ENCODE data around the gene ZNF284.
A peak's percentile ranks its signal among the peaks of the same experiment; 100 is the strongest.

Gene ZNF284

DNA sequence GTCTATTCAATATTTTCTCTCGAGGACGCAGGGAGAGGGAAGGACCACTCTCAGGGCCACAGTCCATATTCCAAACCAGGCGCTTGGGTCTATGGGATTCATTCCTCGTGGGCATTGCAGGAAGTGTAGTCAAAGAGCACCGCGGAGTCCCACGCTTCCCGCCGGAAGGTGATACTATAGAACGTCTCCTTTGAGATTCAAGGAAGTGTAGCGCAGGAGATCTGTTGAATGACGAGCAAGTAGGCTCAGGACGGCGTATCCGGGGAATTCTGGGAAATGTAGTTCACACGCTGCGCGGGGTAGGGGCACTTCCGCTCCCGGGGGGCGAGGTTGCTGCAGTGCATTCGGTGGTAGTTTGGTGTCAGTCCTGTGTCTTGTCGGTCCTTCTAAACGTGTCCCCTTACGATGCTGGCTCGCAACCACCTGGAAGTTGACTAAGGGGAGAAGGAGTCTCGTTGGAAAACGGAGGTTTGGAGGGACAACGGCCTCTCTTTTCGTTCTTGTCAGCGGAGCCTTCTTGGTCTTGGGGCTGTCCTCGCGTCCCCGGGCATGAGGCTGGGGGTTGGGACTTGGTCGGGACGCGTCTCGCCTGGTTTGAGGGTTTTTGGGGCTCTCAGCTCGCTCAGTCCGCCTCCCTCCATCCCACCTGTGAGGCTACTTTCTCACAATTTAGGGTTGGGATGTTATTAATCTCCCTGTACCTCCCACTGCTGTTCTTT, at the start of gene ZNF284:
Gene ZNF284 (plus strand): TSS at position 336 of the 719 bp plus-strand sequence. CDS start 4,231 bp downstream, outside the sequence.
- peak; percentile 85 for DNase-seq (ENCODE audit: extremely low read depth, low read depth)
- TF ChIP-seq, protein P1, sequence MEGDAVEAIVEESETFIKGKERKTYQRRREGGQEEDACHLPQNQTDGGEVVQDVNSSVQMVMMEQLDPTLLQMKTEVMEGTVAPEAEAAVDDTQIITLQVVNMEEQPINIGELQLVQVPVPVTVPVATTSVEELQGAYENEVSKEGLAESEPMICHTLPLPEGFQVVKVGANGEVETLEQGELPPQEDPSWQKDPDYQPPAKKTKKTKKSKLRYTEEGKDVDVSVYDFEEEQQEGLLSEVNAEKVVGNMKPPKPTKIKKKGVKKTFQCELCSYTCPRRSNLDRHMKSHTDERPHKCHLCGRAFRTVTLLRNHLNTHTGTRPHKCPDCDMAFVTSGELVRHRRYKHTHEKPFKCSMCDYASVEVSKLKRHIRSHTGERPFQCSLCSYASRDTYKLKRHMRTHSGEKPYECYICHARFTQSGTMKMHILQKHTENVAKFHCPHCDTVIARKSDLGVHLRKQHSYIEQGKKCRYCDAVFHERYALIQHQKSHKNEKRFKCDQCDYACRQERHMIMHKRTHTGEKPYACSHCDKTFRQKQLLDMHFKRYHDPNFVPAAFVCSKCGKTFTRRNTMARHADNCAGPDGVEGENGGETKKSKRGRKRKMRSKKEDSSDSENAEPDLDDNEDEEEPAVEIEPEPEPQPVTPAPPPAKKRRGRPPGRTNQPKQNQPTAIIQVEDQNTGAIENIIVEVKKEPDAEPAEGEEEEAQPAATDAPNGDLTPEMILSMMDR (IDR thresholded peaks at IDR 0.05; ENCODE audit: low read depth, low read length, missing control alignments), result no peak
- H3K4me3 ChIP-seq (replicated peaks; ENCODE audit: low read depth, low read length), result peak within 1 kb of the TSS; percentile 61

DNA sequence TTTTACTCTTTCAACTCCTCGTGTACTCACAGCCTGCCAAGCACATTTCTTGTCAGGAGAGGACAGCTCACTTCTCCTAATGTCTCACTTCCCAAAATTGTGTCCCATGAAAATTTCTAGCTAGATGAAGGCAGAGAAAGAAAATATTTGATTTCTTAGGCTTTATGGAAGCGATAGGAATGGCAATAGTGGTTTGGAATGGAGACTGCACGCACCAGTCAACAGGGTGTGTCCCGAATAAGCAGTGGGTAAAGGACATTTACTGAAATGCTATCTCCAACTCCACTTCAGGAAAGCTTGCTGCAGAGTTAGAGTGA, 47.1 kb upstream of the ZNF284 start:
- no peak for DNase-seq (ENCODE audit: extremely low read depth, low read depth)
- TF ChIP-seq, protein P1 (IDR thresholded peaks at IDR 0.05; ENCODE audit: low read depth, low read length, missing control alignments), result no peak
- H3K4me3 ChIP-seq (replicated peaks; ENCODE audit: low read depth, low read length), result peak overlapping the region; percentile 75

DNA sequence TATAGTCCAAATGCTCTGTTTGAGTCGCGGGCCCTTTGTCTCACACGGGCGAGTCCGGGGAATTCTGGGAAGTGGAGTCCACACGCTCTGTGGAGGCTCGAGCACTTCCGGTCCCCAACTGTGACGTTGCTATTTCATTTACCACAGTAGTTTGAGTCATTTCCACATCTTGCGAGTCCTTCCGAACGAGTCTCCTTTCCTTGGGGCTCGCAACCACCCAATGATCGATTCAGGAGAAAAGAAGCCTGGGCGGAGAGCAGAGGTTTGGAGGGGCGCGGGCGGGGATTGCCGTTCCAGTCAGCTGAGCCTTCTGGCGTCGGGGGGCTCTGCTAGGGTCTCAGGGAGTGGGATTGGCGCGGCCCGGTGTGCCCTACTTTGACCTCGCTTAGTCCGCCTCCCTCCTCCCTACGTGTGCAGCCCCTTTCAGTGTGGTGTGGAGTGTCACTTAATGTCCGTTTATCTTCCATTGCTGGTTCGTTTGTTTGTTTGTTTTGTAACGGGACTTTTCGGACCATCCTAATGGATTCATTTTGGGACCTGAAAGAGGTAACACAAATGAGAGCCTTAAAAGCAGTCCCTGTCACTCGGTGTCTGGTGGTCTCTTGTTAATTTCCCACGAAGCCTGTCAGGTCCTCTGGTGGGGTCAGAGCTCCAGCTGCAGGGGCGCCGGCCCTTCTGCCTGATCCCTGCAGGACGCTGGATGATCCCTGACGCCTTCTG, 46.6 kb upstream of the ZNF284 start, which contains the start of gene ZNF222:
Gene ZNF222 (plus strand): TSS at position 163 of the 720 bp plus-strand sequence. CDS start 58 bp downstream, at position 221.
- peak within 1 kb of the TSS; percentile 75 for H3K4me3 ChIP-seq (replicated peaks; ENCODE audit: low read depth, low read length)
- peak; percentile 79 for DNase-seq (ENCODE audit: extremely low read depth, low read depth)
- TF ChIP-seq, protein P1 (IDR thresholded peaks at IDR 0.05; ENCODE audit: low read depth, low read length, missing control alignments), result no peak

DNA sequence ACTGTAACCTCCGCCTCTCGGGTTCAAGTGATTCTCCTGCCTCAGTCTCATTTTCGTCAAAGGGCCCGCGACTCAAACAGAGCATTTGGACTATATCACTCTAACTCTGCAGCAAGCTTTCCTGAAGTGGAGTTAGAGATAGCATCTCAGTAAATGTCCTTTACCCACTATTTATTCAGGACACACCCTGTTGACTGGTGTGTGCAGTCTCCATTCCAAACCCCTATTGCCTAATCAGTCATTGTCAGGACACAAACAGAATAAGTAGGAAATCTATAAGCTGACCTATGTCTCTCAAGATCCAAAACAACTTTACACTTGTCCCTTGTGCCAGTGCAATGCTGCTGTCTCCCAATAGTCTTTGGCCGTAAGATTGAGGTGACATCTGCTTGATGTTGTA, 45.3 kb upstream of the ZNF284 start:
- no peak overlapping the region for H3K4me3 ChIP-seq (replicated peaks; ENCODE audit: low read depth, low read length)
- no peak for DNase-seq (ENCODE audit: extremely low read depth, low read depth)
- TF ChIP-seq, protein P1 (IDR thresholded peaks at IDR 0.05; ENCODE audit: low read depth, low read length, missing control alignments), result no peak

DNA sequence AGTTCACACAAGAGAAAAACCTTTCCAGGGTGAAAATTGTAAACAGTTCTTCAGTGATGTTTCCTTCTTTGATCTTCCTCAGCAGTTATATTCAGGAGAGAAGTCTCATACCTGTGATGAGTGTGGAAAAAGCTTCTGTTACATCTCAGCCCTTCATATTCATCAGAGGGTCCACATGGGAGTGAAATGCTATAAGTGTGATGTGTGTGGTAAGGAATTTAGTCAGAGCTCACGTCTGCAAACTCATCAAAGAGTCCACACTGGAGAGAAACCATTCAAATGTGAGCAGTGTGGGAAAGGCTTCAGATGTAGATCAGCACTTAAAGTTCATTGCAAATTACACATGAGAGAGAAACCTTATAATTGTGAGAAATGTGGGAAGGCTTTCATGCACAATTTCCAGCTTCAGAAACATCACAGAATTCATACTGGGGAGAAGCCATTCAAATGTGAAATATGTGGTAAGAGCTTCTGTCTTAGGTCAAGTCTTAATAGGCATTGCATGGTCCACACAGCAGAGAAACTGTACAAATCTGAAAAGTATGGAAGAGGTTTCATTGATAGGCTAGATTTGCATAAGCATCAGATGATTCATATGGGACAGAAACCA, 39.9 kb upstream of the ZNF284 start:
- no peak overlapping the region for H3K4me3 ChIP-seq (replicated peaks; ENCODE audit: low read depth, low read length)
- DNase-seq (ENCODE audit: extremely low read depth, low read depth), result no peak
- TF ChIP-seq, protein P1 (IDR thresholded peaks at IDR 0.05; ENCODE audit: low read depth, low read length, missing control alignments), result no peak

DNA sequence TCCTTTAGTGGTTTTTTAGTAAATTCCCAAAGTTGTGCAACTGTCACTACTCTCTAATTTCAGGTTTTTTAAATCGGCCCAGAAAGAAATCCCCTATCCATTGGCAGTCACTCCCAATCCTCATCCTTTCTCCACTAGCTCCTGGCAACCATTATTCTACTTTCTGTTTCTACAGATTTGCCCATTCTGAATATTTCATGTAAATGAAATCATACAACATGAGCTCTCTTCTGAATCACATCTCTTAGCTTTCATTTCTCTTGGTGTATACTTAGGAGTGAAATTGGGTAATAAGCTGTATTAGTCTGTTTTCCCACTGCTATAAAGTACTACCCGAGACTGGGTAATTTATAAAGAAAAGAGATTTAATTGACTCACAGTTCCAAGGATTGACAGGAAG, 29.8 kb upstream of the ZNF284 start:
- TF ChIP-seq, protein P1 (IDR thresholded peaks at IDR 0.05; ENCODE audit: low read depth, low read length, missing control alignments), result no peak
- DNase-seq (ENCODE audit: extremely low read depth, low read depth), result no peak
- no peak overlapping the region for H3K4me3 ChIP-seq (replicated peaks; ENCODE audit: low read depth, low read length)

Data from HFF-Myc (cell line).